Karpas-422 (cell line): ENCODE data around the gene DIPK1B. TPM values are rescaled to one million over a fixed set of nuclear protein-coding genes. Genes with fewer than 3 reads are reported as not detected.

Source experiments
- DNase-seq: peaks from one replicate; pipeline ENCODE4 v3.0.0-alpha.2; 2015
- H2AFZ ChIP-seq: fragments of 200-600 bp; sonication (generic); 2 replicates; pipeline ENCODE4 v1.6.1; 2014; ENCODE audit warnings: antibody characterized with exemption, low read length, mixed read lengths
- H3K27ac ChIP-seq: fragments of 200-600 bp; sonication (generic); 2 replicates; pipeline ENCODE4 v1.5.1; 2014; ENCODE audit warnings: mild to moderate bottlenecking, low read length, moderate library complexity
- H3K27me3 ChIP-seq: fragments of 200-600 bp; sonication (generic); 2 replicates; pipeline ENCODE4 v1.6.1; 2014; ENCODE audit warnings: low read length, mixed read lengths
- H3K36me3 ChIP-seq: fragments of 200-600 bp; sonication (generic); 2 replicates; pipeline ENCODE4 v1.6.1; 2014; ENCODE audit warnings: low read length, mixed read lengths; ENCODE audit not compliant: insufficient read depth
- H3K4me1 ChIP-seq: fragments of 200-600 bp; sonication (generic); 2 replicates; pipeline ENCODE4 v1.6.1; 2014; ENCODE audit warnings: mild to moderate bottlenecking, low read length, mixed read lengths
- H3K4me2 ChIP-seq: fragments of 200-600 bp; sonication (generic); 2 replicates; pipeline ENCODE4 v1.6.1; 2014; ENCODE audit warnings: low read length, low read depth, mild to moderate bottlenecking; ENCODE audit not compliant: poor library complexity, severe bottlenecking
- H3K4me3 ChIP-seq: fragments of 200-600 bp; sonication (generic); 2 replicates; pipeline ENCODE4 v1.5.1; 2014; ENCODE audit warnings: mild to moderate bottlenecking, antibody characterized with exemption, low read length, mixed read lengths
- H3K79me2 ChIP-seq: fragments of 200-600 bp; sonication (generic); 2 replicates; pipeline ENCODE4 v1.6.1; 2014; ENCODE audit warnings: mild to moderate bottlenecking, low read length, mixed read lengths
- H3K9ac ChIP-seq: fragments of 200-600 bp; sonication (generic); 2 replicates; pipeline ENCODE4 v1.6.0; 2014; ENCODE audit warnings: low read length
- H3K9me2 ChIP-seq: fragments of 200-600 bp; sonication (generic), shearing (Covaris generic); replicated peaks from 2 replicates; pipeline ENCODE4 v1.6.0; 2014; ENCODE audit warnings: mild to moderate bottlenecking, low read length, moderate library complexity; ENCODE audit not compliant: insufficient read depth
- H3K9me3 ChIP-seq: fragments of 300-700, 200-600 bp; sonication (generic); 2 replicates; pipeline ENCODE4 v1.6.1; 2014; ENCODE audit warnings: low read length, mixed read lengths
- H4K20me1 ChIP-seq: fragments of 200-600 bp; sonication (generic); 2 replicates; pipeline ENCODE4 v1.6.1; 2014; ENCODE audit warnings: mild to moderate bottlenecking, antibody characterized with exemption, low read length, low read depth; ENCODE audit not compliant: insufficient read depth
- total RNA-seq: library from RNA; depleted of rRNA; stranded (reverse); fragments of >200 nt; shearing (Covaris generic); gene quantifications from 2 replicates; pipeline ENCODE4 v1.2.3, GENCODE V29; 2014; ENCODE audit warnings: low replicate concordance

The DIPK1B gene
- total RNA-seq, 1 experiment from 2014 or later = not detected

DNA sequence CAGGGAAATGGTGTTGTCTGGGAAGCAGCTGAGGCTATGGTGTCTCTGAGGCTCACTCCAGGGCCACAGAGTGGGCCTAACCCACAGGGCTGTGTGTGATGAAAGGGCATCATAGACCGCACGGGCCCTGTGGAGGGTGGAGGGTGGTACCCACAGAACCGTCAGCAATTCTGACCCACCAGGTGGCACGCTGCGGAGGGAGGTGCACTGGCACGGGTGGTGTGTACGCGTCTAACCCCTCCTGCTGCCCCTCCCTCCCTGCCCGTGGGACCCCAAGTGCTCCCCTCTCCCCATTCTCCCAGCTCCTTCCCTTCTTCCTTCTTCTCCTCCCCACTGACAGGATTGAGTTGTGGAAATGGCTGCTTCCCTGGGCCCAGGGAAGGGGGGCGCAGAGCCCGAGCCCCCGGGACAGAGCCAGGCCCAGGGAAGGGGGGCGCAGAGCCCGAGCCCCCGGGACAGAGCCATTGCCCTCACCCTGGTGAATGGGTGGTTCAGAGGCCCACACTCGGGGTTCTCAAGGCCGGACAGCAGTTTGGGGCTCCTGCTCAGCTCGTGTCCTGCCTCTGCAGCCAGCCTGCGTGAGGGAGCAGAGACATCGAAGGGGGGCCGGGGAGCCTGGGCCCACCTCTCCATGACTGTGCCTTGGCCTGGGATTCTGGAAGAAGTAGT, 23.6 kb downstream of the DIPK1B start:
- H3K79me2 ChIP-seq = no peaks in the 10 kb centered on the region
- no peak overlapping the region for H3K9ac ChIP-seq
- no peak overlapping the region for H3K27ac ChIP-seq
- H3K4me2 ChIP-seq = no peak overlapping the region
- no peak overlapping the region for H3K4me3 ChIP-seq
- H3K27me3 ChIP-seq = no peaks in the 10 kb centered on the region
- no peaks in the 10 kb centered on the region for H3K9me3 ChIP-seq
- no peaks in the 10 kb centered on the region for H4K20me1 ChIP-seq
- no peak for DNase-seq
- no peak overlapping the region for H2AFZ ChIP-seq
- H3K9me2 ChIP-seq = no peaks in the 10 kb centered on the region
- H3K36me3 ChIP-seq = no peaks in the 10 kb centered on the region
- no peaks in the 10 kb centered on the region for H3K4me1 ChIP-seq

DNA sequence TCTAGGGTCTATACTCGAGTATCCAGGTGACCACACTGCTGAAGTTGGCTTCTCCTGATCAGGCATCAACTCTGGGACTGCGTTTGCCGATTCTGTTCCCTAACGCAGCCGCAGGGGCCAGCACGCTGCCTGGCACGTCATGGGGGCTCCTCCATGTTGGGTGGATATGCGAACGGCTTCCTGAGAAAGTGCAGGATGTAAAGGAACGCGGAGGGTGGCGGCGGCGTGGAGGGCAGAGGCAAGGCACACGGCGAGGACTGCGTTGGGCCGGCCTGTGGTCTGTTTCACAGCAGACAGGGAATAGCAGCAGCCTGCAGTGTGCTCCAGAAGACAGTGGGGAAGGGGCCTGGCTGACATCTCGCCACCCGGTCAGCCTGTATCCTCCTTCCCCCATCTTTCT, 26.6 kb downstream of the DIPK1B start:
- Histone ChIP-seq H3K9me3 (no peaks in the 10 kb centered on the region), H4K20me1 (no peaks in the 10 kb centered on the region), H3K9ac (no peak overlapping the region), H3K79me2 (no peaks in the 10 kb centered on the region), H3K36me3 (no peaks in the 10 kb centered on the region), H3K27ac (no peak overlapping the region), H3K4me1 (peaks cover 10% of the 10 kb centered on the region), H2AFZ (no peak overlapping the region), H3K4me3 (no peak overlapping the region), H3K27me3 (no peaks in the 10 kb centered on the region), H3K9me2 (no peaks in the 10 kb centered on the region), H3K4me2 (no peak overlapping the region)
- no peak for DNase-seq

DNA sequence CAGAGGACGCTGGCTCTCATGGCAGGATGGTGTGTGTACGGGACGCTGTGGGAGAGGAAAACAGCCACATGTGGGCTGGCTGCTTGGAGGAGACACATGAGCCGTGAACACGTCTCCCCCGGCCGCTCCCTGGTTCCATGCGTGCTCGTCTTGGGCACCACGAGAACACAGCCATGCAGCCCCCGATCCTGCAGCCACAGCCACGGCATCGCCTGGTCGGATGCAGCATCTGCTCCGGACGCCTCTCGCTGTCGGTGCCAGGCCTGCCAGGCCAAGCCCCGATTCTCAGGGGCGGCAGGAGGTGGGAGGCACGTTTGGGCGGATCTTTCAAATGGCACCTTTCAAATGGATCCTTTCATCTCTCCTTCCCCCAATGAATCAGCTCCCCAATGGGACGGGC, 27.1 kb downstream of the DIPK1B start:
- Histone ChIP-seq H3K27ac (no peak overlapping the region), H3K9me2 (no peaks in the 10 kb centered on the region), H3K9ac (no peak overlapping the region), H3K4me3 (no peak overlapping the region), H3K27me3 (no peaks in the 10 kb centered on the region), H2AFZ (no peak overlapping the region), H3K4me1 (peaks cover 10% of the 10 kb centered on the region), H4K20me1 (no peaks in the 10 kb centered on the region), H3K9me3 (no peaks in the 10 kb centered on the region), H3K4me2 (no peak overlapping the region), H3K79me2 (no peaks in the 10 kb centered on the region), H3K36me3 (no peaks in the 10 kb centered on the region)
- DNase-seq = no peak

DNA sequence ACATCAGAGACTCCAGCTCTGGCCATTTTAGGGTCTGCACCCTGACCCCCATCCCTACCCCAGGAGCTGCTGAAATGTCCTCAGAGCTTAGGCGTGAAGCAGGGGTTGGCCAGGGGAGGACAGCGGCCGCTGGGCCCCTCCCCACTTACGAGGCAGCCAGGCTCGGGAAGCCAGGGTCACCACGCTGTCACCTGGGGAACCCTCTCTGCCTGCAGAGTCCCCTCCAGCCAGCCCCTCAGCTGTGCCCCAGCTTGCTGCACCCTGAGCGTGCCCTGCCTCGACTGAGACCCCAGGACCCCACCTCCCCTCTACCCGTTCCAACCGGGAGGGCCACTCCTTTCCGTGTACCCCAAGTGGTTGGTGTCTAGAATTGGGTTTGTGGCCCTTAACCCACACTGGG, 27.7 kb downstream of the DIPK1B start:
- H3K4me3 ChIP-seq = no peak overlapping the region
- no peak overlapping the region for H3K4me2 ChIP-seq
- H3K4me1 ChIP-seq = peaks cover 10% of the 10 kb centered on the region
- H4K20me1 ChIP-seq = no peaks in the 10 kb centered on the region
- no peaks in the 10 kb centered on the region for H3K36me3 ChIP-seq
- H3K9ac ChIP-seq = no peak overlapping the region
- no peak overlapping the region for H2AFZ ChIP-seq
- H3K79me2 ChIP-seq = no peaks in the 10 kb centered on the region
- DNase-seq = no peak
- no peaks in the 10 kb centered on the region for H3K9me2 ChIP-seq
- H3K27ac ChIP-seq = no peak overlapping the region
- no peaks in the 10 kb centered on the region for H3K9me3 ChIP-seq
- H3K27me3 ChIP-seq = no peaks in the 10 kb centered on the region

DNA sequence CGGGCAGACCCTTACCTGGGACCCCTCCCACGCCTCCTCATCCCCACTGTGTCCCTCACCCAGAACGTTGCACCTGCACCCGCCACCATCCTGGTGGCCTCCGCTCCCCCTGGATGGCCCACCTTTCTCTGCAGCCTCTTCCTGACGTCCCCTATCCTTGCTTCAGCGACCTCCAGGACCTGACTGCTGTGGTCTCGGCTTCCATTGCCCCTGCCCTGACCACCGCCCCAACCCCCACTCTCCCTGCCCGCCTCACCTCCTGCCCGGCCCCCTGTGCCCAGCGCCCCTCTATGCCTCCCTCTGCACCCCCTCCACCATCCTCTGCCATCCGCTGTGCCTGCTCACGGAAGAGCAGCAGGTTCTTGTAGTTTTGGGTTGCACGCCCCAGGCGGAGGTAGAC, 28.1 kb downstream of the DIPK1B start:
- H3K4me3 ChIP-seq = no peak overlapping the region
- no peaks in the 10 kb centered on the region for H3K9me2 ChIP-seq
- H3K27me3 ChIP-seq = no peaks in the 10 kb centered on the region
- no peak overlapping the region for H3K4me2 ChIP-seq
- no peak overlapping the region for H3K9ac ChIP-seq
- H2AFZ ChIP-seq = no peak overlapping the region
- no peaks in the 10 kb centered on the region for H3K9me3 ChIP-seq
- H3K4me1 ChIP-seq = peaks cover 10% of the 10 kb centered on the region
- DNase-seq = no peak
- H3K36me3 ChIP-seq = no peaks in the 10 kb centered on the region
- H3K79me2 ChIP-seq = no peaks in the 10 kb centered on the region
- H4K20me1 ChIP-seq = no peaks in the 10 kb centered on the region
- H3K27ac ChIP-seq = no peak overlapping the region

DNA sequence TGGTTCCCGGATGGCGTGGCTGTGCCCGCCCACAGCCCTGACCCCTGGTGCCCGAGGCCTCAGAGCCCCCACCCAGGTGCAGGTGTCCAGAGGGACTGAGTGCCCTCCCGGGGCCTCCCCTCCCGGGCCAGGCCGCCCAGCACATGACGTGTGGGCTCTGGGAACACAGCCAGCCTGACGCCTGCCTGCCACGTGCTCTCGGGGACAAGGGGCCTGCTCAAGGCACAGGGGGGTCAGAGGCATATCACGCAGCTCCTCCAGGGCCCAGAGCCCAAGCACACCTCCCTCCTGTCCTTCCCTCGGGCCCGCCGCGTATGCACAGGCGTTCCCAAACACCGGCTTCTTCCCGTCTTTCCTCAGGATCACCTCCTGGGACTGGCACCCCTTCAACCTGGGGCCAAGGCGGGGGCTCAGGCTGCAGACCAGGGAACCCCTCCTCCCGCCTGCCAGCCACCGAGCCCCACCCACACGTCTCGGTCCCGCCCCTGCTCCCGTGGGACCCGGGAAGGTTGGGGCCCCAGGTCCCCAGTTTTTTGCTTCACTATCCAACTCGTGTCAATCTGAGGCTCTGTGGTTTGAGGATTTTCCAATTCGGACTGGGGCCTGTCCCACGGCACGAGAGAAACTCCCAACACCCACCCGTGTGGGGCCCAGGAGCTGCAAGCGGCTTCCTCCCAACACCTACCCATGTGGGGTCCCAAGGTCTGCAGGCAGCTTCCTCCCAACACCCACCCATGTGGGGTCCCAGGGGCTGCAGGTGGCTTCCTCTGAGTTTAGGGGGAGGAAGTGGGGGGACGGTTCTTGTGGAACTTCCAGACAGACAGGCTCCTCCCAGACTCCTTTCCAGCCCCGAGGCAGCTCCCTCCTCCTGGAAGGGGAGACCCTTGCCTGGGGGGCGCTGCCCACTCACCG, 28.9 kb downstream of the DIPK1B start:
- Histone ChIP-seq H3K4me2 (no peak overlapping the region), H3K4me1 (peaks cover 10% of the 10 kb centered on the region), H3K9me2 (no peaks in the 10 kb centered on the region), H3K9ac (no peak overlapping the region), H4K20me1 (no peaks in the 10 kb centered on the region), H3K4me3 (no peak overlapping the region), H3K27me3 (no peaks in the 10 kb centered on the region), H3K27ac (no peak overlapping the region), H3K36me3 (no peaks in the 10 kb centered on the region), H3K79me2 (no peaks in the 10 kb centered on the region), H3K9me3 (no peaks in the 10 kb centered on the region), H2AFZ (no peak overlapping the region)
- DNase-seq = no peak

DNA sequence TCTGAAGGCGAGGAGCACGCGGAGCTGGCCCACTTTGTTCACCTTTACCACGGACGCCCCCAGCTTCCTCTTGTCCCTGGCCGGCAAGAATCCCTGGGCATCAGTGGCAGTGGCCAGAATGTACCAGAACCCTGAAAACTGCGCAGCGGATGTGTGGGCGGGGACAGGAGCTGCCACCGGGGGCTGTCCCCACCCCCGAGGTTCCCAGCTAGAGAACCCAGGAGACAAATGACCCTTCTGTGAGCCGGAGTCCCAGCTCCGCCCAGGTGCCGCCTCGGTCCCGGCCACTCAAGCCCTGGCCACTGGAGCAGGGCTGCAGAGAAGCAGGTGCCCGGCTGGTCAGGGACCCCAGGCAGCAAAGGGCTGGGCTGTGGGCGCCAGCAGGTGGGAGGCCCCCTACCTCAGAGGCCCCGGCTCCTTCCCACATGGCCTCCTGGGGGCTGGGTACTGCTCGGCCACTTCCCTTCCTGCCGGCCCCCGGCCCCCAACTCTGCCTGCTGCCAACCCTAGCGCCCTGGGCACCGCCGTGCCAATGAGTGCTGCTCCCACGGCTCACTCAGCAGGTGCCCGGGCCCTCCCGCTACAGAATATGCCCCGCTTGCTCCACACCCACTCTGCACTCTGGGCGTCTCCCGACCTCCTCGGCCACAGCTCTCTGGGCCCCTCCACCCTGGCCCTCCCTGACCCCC, 29.7 kb downstream of the DIPK1B start:
- H3K27ac ChIP-seq = no peak overlapping the region

More for the DNA sequence above, 29.7 kb downstream of the DIPK1B start:
- Histone ChIP-seq H4K20me1 (peaks cover 3% of the 10 kb centered on the region; the same call in 1 of the 2 replicates), H3K36me3 (no peaks in the 10 kb centered on the region), H3K9me3 (no peaks in the 10 kb centered on the region), H3K4me3 (no peak overlapping the region), H3K9ac (no peak overlapping the region), H3K27me3 (no peaks in the 10 kb centered on the region), H2AFZ (no peak overlapping the region), H3K9me2 (no peaks in the 10 kb centered on the region), H3K79me2 (no peaks in the 10 kb centered on the region), H3K4me2 (no peak overlapping the region), H3K4me1 (peaks cover 10% of the 10 kb centered on the region)
- DNase-seq = no peak
